Measurements from ENCODE around the gene ADORA2B.
"Not testable (repeated sequence)": the region's sequence is repeated elsewhere in the genome, so short reads cannot be mapped to it uniquely, and the experiment has no call there.

The ADORA2B gene

DNA sequence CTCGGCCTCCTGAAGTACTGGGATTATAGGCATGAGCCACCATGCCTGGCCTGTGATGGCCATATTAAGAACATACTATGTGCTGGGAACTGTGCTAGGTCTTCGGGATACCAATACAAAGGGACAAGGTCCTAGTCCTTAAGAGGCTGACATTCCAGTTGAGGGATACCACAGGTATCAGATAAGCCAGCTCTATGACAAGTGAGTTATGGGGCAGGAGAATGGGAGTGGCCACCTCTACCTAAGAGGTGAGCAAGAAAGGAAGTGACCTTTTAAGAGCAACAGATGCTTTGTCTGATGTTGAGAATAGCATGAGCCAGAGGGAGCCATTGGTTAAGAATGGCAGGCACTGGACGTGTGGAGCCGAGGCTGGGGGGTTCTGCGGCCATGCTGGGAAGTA is 27.0 kb downstream of the ADORA2B start:
- no peak for DNase-seq

DNA sequence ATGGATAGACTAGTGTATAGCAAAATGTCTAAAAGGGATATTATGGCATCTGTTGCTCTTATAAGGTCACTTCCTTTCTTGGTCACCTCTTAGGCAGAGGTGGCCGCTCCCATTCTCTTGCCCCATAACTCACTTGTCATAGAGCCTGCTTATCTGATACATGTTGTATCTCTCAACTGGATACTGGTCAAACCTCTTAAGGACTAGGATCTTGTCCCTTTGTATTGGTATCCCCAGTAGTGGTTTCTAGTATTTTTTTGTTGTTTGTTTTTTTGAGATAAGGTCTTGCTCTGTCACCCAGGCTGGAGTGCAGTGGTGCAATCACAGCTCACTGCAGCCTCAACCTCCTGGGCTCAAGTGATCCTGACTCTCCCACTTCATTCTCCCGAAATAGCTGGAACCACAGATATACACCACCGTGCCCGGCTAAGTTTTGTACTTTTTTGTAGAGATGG is 27.6 kb downstream of the ADORA2B start:
- no peak for DNase-seq
- in situ Hi-C loops (cut with HindIII; ENCODE audit: low pct_ligation_motif_present, low pct_unique_long_range_greater_than_20kb, low sequenced_read_pairs): no loop called here

More for the DNA sequence above, 27.0 kb downstream of the ADORA2B start:
- in situ Hi-C loops (cut with HindIII; ENCODE audit: low pct_ligation_motif_present, low pct_unique_long_range_greater_than_20kb, low sequenced_read_pairs): no loop called here

DNA sequence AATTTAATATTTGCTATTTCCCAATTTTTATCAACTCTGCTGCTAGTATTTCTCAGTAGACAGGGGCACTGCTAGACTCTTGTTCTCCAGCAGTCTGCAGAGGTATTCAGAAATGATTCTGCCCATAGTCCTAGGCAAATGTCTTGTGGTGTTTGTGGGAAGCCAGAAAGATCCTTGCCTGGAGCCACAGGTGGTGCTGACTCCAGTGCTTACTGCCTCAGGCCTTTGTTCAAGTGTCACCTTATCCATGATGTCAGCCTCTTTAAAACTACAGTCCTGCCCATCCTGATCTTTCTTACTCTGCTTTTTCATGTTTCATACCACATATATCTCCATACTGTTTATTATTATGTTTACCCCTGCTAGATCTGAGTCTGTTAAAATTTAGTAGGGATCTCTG is 28.1 kb downstream of the ADORA2B start:
- in situ Hi-C loops (cut with HindIII; ENCODE audit: low pct_ligation_motif_present, low pct_unique_long_range_greater_than_20kb, low sequenced_read_pairs): no loop called here
- no peak for DNase-seq

DNA sequence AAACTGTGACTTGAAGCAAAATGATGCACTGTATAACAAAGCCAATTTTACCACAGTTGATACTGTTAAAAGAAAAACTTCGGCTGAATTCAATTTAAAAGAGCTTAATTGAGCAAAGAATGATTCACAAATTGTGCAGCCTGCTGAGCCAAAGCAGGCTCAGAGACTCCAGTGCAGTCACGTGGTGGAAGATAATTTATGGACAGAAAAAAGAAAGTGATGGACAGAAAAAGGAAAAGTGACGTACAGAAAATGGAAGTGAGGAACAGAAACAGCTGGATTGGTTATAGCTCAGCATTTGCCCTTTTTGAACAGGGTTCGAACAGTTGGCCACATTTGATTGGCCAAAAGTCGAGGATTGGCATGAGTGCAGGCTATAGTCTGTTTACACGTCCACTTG is 28.9 kb downstream of the ADORA2B start:
- in situ Hi-C loops (cut with HindIII; ENCODE audit: low pct_ligation_motif_present, low pct_unique_long_range_greater_than_20kb, low sequenced_read_pairs): no loop called here
- no peak for DNase-seq

DNA sequence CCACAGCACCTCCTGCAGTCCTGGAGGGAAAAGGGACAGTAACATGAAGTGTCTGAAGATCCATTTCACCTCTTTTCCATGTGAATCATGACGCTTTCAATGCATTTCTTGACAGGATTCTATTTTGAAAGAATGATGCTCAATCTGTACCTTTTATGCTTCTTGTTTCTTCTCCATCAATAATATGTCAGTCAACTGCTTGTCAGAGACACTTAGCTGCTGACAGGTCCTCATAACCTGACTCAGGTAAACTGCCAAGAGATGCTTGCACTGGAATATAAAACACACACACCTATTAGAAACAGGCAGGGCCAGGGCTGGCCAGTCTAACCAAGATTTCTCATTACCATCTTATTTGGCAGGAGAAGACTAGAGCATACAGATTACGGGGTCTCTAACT is 33.0 kb downstream of the ADORA2B start:
- DNase-seq: no peak
- in situ Hi-C loops (cut with HindIII; ENCODE audit: low pct_ligation_motif_present, low pct_unique_long_range_greater_than_20kb, low sequenced_read_pairs): no loop called here

DNA sequence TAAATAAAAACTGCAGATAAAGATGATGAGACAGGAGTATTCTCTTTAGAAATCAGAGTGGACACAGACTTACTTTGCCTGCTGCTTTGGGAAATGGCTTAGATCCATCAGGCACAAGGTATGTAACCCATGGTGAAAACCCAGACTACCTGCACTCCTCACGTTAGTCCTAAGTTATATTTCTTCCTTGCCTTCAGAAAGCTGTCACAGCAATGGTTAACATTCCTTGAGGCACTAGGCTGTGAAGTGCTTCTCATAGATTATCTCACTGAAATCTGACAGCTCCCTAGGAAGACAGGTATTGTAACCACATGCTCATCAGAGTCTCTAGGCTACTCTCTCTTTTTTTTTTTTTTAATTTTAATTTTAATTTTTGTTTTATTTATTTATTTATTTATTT is 33.7 kb downstream of the ADORA2B start:
- in situ Hi-C loops (cut with HindIII; ENCODE audit: low pct_ligation_motif_present, low pct_unique_long_range_greater_than_20kb, low sequenced_read_pairs): no loop called here
- no peak for DNase-seq

DNA sequence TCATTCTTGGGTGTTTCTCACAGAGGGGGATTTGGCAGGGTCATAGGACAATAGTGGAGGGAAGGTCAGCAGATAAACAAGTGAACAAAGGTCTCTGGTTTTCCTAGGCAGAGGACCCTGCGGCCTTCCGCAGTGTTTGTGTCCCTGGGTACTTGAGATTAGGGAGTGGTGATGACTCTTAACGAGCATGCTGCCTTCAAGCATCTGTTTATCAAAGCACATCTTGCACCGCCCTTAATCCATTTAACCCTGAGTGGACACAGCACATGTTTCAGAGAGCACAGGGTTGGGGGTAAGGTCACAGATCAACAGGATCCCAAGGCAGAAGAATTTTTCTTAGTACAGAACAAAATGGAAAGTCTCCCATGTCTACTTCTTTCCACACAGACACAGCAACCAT is 34.1 kb downstream of the ADORA2B start:
- in situ Hi-C loops (cut with HindIII; ENCODE audit: low pct_ligation_motif_present, low pct_unique_long_range_greater_than_20kb, low sequenced_read_pairs); DNase-seq: not testable (repeated sequence)

DNA sequence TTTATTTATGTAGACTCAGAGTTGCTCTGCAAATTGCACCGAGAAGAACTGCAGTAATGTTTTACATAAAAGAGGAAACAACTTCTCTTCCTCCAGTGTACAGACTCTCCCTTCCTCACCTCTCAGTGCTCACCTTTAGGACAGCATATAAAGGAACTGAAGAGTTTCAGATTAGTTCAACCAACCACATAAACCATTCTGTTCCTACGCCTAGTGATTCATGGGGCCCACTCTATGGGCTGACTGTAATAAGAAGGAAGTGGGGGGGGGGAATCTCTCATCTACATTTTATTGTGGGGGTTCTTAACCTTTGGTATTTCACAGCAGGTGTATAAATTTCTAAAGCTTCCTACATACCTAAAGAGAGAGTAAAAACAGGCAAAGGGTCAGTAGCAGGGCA is 36.3 kb downstream of the ADORA2B start:
- in situ Hi-C loops (cut with HindIII; ENCODE audit: low pct_ligation_motif_present, low pct_unique_long_range_greater_than_20kb, low sequenced_read_pairs): no loop called here
- no peak for DNase-seq

DNA sequence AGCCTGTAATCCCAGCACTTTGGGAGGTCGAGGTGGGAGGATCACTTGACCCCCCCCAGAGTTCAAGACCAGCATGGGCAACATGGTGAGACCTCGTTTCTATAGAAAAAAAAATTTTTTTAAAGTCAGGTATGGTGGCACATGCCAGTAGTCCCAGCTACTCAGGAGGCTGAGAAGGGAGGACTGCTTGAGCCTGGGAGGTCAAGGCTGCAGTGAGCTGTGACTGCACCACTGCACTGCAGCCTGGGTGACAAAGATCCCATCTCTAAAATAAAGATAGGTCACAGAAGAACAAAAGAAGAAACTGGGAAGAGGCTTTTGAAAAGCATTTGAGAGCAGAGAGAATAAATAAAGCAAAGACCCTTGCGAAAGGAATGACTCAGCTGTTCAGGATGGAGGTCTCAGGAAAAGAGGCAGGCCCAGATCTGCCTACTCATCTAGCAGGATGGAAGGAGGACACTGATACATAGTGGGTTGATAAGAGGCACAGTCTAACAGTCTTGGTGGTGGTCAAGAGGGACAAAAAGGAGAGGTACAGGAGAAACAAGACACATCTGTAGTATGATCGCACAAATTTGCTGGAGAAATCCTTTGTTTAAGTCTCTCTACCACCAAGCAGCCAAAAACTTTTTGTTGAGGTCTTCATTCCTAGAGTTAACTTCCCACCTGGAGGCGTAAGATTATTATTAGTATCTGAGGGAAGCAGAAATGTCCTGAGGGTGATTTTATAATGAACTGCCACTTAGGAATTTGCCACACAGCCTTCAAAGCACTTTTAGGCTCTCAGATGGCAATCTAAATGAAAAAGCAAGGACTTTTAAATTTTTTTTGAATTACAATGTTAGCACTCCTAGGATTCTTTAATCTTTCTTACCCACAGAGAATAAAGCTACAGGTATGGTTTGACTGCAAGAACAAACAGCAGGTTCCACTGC is 37.0 kb downstream of the ADORA2B start:
- in situ Hi-C loops (cut with HindIII; ENCODE audit: low pct_ligation_motif_present, low pct_unique_long_range_greater_than_20kb, low sequenced_read_pairs): no loop called here
- no peak for DNase-seq

DNA sequence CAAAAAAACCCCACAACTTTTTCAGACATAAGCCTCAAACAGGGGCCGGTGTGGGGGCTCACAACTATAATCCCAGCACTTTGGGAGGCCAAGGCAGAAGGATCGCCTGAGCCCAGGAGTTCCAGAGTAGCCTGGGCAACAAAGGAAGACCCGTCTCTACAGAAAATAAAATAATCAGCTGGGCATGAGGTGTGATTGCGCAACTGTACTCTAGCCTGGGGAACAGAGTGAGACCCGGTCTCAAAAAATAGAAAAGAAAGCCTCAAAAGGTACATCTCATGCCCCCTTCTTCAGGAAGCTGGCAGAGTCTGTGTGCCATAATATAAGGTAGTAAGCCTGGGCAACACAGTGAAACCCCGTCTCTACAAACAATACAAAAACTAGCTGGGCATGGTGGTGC is 51.4 kb downstream of the ADORA2B start:
- no peak for DNase-seq

DNA sequence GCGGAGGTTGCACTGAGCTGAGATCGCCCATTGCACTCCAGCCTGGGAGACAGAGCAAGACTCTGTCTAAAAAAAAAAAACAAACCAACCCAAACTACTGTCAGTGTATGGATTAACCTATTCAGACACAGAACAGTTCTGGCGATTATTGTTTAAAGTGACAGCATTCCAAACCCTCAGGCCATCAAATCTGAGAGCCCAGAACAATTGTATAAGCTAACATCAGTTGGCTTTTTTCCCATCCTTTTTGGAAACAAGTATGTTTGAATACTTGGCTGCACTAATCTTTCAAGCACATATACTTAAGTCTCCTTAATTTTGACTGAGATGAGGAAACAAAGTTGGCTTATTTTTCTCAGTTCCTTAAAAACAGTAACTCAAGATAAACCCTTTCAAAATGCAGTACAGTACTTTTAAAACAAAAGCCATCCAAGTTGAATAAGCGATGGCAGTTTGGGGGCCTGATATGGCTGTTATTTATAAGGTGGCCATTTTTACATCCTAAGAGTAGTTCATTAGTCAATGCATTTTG is 53.2 kb downstream of the ADORA2B start:
- DNase-seq: no peak
- in situ Hi-C loops (cut with HindIII; ENCODE audit: low pct_ligation_motif_present, low pct_unique_long_range_greater_than_20kb, low sequenced_read_pairs): no loop called here

More for the DNA sequence above, 51.4 kb downstream of the ADORA2B start:
- in situ Hi-C loops (cut with HindIII; ENCODE audit: low pct_ligation_motif_present, low pct_unique_long_range_greater_than_20kb, low sequenced_read_pairs): no loop called here

DNA sequence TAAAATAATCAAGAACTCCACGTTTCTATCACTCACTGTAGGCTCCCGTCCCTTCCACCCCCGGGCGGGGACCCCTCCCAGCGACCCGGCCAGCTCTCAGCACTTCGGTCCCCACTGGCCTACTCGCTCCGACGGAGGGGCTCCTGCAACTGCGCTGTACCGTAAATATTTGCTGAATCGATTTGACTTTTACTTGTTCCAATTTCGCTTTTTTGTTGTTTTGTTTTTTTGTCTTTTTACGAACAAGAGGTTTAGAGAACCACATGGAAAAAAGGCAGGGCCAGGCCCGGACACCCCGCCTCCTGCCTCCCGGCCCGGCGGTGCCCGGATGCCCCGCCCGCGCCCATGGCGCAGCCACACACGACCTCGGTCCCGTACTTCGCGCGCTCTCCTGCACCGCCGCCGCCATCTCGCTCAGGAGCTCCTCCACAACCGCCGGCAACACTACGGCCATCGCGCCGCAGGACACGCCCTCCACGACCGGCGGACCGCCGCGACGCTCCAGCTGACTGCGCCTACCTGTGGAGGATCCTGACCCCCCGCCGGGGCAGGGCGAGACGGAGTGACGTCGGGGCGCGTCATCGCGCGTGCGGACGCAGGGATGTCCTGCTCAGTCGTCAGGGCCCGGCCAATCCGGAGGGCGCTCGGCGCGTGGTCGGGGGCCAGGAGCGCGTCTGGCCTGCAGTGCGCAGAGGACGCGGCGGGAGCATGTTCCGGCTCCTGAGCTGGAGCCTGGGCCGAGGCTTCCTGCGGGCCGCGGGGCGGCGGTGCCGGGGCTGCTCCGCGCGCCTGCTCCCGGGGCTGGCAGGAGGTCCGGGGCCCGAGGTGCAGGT is 54.4 kb downstream of the ADORA2B start, which contains the start of the genes TTC19 and ZSWIM7:
Gene TTC19 (plus strand): TSS at position 684 of the 833 bp plus-strand sequence. CDS start 25 bp downstream, at position 709.
Gene ZSWIM7 (minus strand): TSS at position 564 of the 833 bp plus-strand sequence. CDS start 110 bp downstream, at position 454.
- in situ Hi-C loops (cut with HindIII; ENCODE audit: low pct_ligation_motif_present, low pct_unique_long_range_greater_than_20kb, low sequenced_read_pairs): no loop called here
- peak; percentile 94 for DNase-seq

DNA sequence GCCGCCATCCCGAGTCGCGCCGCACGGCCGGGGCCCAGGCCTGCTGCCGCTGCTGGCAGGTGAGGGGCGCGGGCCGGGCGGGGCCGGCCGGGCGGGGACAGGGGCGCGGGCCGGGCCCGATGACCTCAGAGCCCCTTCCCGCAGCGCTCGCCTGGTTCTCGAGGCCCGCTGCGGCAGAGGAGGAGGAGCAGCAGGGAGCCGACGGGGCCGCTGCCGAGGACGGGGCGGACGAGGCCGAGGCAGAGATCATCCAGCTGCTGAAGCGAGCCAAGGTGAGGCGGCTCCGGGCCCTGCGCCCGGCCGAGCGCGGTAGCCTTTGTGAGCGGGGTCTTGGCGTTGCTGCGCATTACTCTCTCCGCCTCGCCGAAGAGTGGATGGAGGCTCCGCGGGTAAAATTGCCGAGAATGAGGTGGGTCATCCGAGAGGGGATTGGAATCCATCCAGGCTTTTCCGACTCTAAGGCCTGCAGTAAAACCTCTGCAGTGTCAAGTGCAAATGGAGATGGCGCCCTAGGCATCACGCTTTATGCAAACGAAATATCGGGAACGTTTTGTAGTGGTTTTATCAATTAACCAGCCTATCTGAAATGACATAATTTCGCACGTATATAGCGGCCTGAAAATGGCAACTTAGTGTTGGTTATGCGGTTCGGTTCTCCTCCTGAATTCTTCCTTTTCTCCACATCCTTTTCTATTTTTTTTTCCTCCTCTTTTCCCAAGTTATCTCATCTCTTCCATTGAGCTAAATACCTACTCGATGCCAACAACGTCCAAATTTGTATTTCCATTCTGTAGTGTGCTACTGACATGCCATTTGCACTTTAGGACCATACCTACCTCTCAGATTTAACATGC is 55.3 kb downstream of the ADORA2B start:
- in situ Hi-C loops (cut with HindIII; ENCODE audit: low pct_ligation_motif_present, low pct_unique_long_range_greater_than_20kb, low sequenced_read_pairs): no loop called here
- DNase-seq: peak; percentile 49

DNA sequence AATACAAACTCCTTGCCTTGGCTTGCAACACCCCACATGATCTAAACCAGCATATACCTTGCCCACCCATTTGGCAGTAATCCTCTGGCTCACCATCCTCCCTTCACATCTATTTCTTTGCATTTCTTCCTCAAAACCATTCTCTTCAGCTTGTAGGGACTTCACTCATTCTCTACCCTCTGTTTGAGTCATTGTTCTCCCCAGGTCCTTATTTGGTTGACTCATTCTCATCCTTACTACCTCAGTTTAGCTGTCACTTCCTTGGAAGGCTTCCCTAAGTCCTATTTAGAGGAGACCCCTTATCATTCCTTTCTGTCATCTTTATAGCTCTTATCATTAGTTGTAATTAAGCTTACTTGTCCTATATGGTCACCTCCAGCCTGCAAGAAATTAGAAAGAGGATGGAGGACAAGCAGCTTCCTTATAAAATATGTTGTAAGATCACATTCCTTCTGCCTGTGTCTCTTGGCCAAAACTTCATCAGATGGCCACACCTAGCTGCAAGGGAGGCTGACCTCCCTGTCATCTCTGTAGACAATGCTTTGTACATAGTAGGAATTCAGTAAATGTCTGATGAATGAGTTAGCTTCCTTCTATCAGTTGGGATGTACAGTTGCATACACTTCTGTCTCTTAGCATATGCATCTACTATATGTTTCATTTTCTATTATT is 56.4 kb downstream of the ADORA2B start:
- DNase-seq: no peak
- in situ Hi-C loops (cut with HindIII; ENCODE audit: low pct_ligation_motif_present, low pct_unique_long_range_greater_than_20kb, low sequenced_read_pairs): no loop called here

DNA sequence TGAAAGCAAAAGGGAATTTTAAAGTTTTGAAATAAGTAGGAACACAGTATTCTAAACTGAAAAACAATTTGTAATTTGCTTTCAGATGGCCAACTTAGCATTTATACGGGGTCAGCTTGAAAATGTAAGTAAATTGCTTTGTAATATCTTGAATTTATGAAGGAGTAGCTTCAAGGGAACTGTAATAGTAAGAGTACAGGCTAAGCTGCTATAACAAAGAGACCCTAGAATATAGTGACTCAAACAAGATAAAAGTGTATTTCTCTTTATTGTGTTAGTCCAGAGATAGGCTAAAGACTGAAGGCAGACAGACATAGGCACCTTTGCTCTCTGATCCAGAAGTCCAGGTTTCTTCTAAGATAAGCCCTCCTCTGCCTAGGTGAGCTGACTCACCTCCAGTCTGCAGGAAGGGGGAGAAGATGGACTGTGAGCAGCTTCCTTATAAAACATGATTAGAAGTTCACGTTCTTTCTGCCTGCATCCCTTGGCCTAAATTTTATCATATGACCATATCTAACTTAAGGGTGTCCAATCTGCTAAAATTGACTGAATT is 57.9 kb downstream of the ADORA2B start:
- no peak for DNase-seq
- in situ Hi-C loops (cut with HindIII; ENCODE audit: low pct_ligation_motif_present, low pct_unique_long_range_greater_than_20kb, low sequenced_read_pairs): no loop called here

DNA sequence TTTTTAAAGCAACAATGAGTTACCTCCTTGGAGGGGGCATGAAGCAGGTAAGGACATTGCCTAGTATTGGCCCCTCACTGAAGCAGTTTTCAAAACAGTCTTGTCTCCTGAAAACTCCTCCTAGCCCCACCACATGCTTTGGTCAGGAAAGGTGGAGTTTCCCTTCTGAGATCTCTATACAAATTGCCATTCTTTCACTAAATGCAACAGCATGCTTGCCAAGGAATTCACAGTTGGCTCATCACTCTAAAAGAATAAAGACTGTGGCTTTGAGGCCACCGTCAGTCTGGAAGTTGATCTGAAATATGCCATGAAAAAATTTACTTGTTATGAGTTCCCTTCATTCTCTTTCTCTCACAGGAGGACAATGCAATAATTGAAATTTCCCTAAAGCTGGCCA is 58.9 kb downstream of the ADORA2B start:
- in situ Hi-C loops (cut with HindIII; ENCODE audit: low pct_ligation_motif_present, low pct_unique_long_range_greater_than_20kb, low sequenced_read_pairs): no loop called here
- no peak for DNase-seq

DNA sequence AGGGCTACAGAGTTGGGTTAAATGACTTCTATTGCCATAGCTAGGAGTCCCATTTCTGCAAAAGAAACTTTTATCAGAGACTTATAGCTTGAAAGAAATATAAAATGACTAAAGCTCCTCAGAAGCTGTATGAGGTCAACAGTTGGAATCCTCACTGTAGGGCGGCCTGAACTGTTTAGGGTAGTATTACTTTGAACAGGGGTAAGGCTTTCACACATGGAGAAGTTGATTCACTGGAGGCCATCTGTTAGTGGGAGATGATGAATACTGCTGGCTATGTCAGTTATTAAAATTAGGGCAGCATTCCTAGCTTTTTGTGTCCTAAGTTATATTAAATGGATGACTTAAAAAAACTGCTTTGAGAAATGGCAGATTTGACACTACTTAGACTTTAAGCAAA is 60.7 kb downstream of the ADORA2B start:
- DNase-seq: no peak
- in situ Hi-C loops (cut with HindIII; ENCODE audit: low pct_ligation_motif_present, low pct_unique_long_range_greater_than_20kb, low sequenced_read_pairs): no loop called here

All from ACHN (cell line).